Uterus (tissue), 4 donors: Measurements from ENCODE around the gene GRIN2C. TPM values are rescaled to one million over a fixed set of nuclear protein-coding genes. Genes with fewer than 3 reads are reported as not detected.

Experiments
- DNase-seq, 2 donors: peaks; one replicate each; pipeline ENCODE4 v3.0.0-alpha.2; 2019 to 2020
- H3K27ac ChIP-seq, 2 donors: fragments of 200-600 bp; sonication (generic); 1 replicate in 1 of 2; 2 replicates in 1 of 2; pipeline ENCODE4 v1.5.1; 2016 to 2018
- H3K27me3 ChIP-seq, 2 donors: fragments of 200-600 bp; sonication (generic); one replicate each; pipeline ENCODE4 v1.5.1; 2018 to 2019; ENCODE audit warnings: control low read depth in 1 of 2
- H3K36me3 ChIP-seq, 2 donors: fragments of 200-600 bp; sonication (generic); one replicate each; pipeline ENCODE4 v1.5.1; 2019; ENCODE audit warnings: control low read depth in 1 of 2
- H3K4me1 ChIP-seq, 2 donors: fragments of 200-600 bp; sonication (generic); one replicate each; pipeline ENCODE4 v1.5.1; 2018 to 2019; ENCODE audit warnings: control low read depth in 1 of 2
- H3K4me3 ChIP-seq, 2 donors: fragments of 200-600 bp; sonication (generic); 1 replicate in 1 of 2; 2 replicates in 1 of 2; pipeline ENCODE4 v1.5.1; 2018 to 2019; ENCODE audit warnings: mild to moderate bottlenecking in 1 of 2
- H3K9me3 ChIP-seq, 2 donors: fragments of 200-600 bp; sonication (generic); one replicate each; pipeline ENCODE4 v1.5.1; 2019; ENCODE audit warnings: control low read depth in 1 of 2
- POLR2A ChIP-seq, 2 donors: fragments of 450-650 bp; IDR thresholded peaks; one replicate each; pipeline ENCODE4 v1.6.1; 2016; ENCODE audit warnings: antibody characterized with exemption in 2 of 2, mild to moderate bottlenecking in 1 of 2, moderate library complexity in 1 of 2
- intact Hi-C: fragments of 100-400 bp; cut with DNase I; formaldehyde crosslinking; loops from one replicate; pipeline ENCODE4 v1.15.1; 2023; ENCODE audit warnings: low total_unique reads
- total RNA-seq, 4 donors: library from RNA; depleted of rRNA in 3 of 4; stranded (reverse); fragments of >200 nt in 3 of 4; gene quantifications; one replicate each; pipeline versions ENCODE4 v1.1.0 to v1.2.4, GENCODE V29; 2014 to 2023
- TF ChIP-seq, protein P1 (sequence below), 4 experiments: fragments of 200-600 bp in 2 of 4; fragments of 450-650 bp in 2 of 4; sonication (generic) in 2 of 4; IDR thresholded peaks; one replicate each; pipeline ENCODE4 v1.5.1; 2016 to 2019; ENCODE audit warnings: antibody characterized with exemption in 4 of 4, mild to moderate bottlenecking in 2 of 4, moderate library complexity in 1 of 4
- donor health status: DM: yes; HTN: yes; CAD: no.

Gene GRIN2C
- total RNA-seq, 4 donors from 2014 or later: 0.55 to 0.90 TPM; not detected in 2

DNA sequence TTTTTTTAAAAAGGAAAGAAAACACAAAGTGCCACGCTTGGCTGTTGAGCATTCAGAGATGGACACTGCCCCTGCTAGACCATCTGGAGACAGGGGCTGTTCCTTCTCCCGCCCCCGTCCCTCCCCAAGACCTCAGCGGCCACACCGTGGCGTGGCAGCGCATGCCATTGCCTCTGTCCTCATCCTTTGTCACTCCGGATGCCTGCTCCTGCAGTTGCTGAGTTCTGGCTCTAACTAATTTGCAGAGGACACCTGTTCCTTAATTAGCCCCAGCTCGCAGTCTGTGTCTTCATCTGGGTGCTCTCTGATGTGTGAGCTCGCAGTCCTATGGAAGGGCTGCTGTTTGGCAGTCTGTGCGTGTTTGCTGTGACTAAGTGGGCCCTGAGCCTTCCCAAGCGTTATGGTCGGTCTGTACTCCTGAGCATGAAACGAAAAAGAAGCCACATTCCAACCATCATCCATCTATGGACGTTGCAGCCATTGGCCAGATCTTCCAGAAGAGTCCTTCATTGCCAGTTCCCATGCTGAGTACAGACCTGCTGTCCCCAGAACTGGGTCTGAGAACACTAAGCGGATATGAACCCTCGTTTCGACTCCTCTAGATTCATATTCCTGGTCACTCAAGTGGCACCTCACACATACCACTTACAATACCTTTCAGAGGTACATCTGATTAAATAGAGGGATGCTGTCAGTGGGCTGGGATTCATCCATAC lies 42.6 kb downstream of the GRIN2C start:
- no peaks in the 10 kb centered on the region for H3K9me3 ChIP-seq
- DNase-seq: no peak
- intact Hi-C loops: no loop called here
- H3K4me1 ChIP-seq: no peaks in the 10 kb centered on the region
- H3K36me3 ChIP-seq: no peaks in the 10 kb centered on the region
- no peaks in the 10 kb centered on the region for H3K27me3 ChIP-seq
- no peak overlapping the region for H3K27ac ChIP-seq
- TF ChIP-seq POLR2A (IDR thresholded peaks at IDR 0.05): no peak
- TF ChIP-seq, protein P1, sequence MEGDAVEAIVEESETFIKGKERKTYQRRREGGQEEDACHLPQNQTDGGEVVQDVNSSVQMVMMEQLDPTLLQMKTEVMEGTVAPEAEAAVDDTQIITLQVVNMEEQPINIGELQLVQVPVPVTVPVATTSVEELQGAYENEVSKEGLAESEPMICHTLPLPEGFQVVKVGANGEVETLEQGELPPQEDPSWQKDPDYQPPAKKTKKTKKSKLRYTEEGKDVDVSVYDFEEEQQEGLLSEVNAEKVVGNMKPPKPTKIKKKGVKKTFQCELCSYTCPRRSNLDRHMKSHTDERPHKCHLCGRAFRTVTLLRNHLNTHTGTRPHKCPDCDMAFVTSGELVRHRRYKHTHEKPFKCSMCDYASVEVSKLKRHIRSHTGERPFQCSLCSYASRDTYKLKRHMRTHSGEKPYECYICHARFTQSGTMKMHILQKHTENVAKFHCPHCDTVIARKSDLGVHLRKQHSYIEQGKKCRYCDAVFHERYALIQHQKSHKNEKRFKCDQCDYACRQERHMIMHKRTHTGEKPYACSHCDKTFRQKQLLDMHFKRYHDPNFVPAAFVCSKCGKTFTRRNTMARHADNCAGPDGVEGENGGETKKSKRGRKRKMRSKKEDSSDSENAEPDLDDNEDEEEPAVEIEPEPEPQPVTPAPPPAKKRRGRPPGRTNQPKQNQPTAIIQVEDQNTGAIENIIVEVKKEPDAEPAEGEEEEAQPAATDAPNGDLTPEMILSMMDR (IDR thresholded peaks at IDR 0.05): no peak
- no peak overlapping the region for H3K4me3 ChIP-seq

GRCh38 chr17:74815550-74816370 lies 43.9 kb downstream of the GRIN2C start:
- Histone ChIP-seq H3K36me3 (no peaks in the 10 kb centered on the region), H3K27me3 (no peaks in the 10 kb centered on the region), H3K9me3 (no peaks in the 10 kb centered on the region), H3K4me3 (no peak overlapping the region), H3K27ac (no peak overlapping the region), H3K4me1 (no peaks in the 10 kb centered on the region)
- DNase-seq: no peak
- intact Hi-C loops: no loop called here
- TF ChIP-seq, protein P1 (IDR thresholded peaks at IDR 0.05): no peak
- TF ChIP-seq POLR2A (IDR thresholded peaks at IDR 0.05): no peak

- no peaks in the 10 kb centered on the region for H3K9me3 ChIP-seq
- H3K27me3 ChIP-seq: no peaks in the 10 kb centered on the region
- H3K27ac ChIP-seq: no peak overlapping the region
- no peak overlapping the region for H3K4me3 ChIP-seq
- intact Hi-C loops: no loop called here
- no peak for TF ChIP-seq POLR2A (IDR thresholded peaks at IDR 0.05)
- no peaks in the 10 kb centered on the region for H3K36me3 ChIP-seq
- DNase-seq: no peak
- no peaks in the 10 kb centered on the region for H3K4me1 ChIP-seq
Observed at GRCh38 chr17:74815067-74815466, 44.6 kb downstream of the GRIN2C start.

- no peak overlapping the region for H3K4me3 ChIP-seq
Observed at GRCh38 chr17:74814453-74814852, 45.2 kb downstream of the GRIN2C start.

DNA sequence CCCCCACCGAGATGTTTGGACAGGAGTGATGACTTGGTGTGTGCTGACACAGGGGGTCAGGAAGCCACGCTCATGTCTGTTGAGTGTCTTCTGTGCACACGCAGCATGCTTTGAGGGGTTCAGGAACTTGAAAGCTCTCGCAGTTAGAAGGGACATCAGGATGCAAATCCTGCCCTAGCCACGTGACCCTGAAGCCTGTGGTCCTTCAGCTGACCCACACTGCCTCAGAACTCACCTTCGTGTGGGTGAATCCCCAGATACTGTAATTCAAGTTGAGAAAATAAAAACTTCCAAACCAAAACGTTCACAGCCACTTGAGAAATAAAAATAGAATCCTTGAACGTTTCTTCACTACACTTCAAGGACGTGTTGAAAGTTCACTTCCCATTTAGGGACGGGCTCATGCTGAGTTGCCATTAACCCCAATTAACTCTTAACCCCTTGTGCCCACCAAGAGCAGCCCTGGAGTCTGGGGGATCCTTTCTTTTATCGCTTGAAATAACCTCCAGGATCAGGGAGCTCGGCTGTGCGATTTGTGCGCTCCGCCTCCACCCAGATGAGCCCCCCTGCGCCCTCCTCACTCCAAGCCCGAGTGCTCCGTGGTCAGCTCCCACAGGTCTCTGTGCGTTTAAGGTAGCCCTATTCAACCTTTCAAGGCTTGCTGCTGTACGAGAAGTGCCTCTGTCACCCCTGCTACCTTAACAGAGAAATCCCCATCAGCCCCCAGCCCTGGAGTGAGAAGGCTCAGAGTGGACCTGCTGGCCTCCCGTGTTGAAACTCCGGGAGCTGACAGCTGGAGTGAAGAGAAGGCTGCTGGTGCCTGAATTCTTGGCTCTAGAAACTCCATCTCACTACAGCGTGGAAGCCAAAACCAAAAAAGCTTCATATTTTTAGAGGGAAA lies 47.3 kb downstream of the GRIN2C start:
- intact Hi-C loops: no loop called here

More at GRCh38 chr17:74814453-74814852, 45.2 kb downstream of the GRIN2C start:
- H3K27ac ChIP-seq: no peak overlapping the region
- no peak for DNase-seq
- no peaks in the 10 kb centered on the region for H3K36me3 ChIP-seq
- TF ChIP-seq, protein P1 (IDR thresholded peaks at IDR 0.05): no peak
- no peak for TF ChIP-seq POLR2A (IDR thresholded peaks at IDR 0.05)
- no peaks in the 10 kb centered on the region for H3K9me3 ChIP-seq
- no peaks in the 10 kb centered on the region for H3K27me3 ChIP-seq
- intact Hi-C loops: no loop called here
- H3K4me1 ChIP-seq: no peaks in the 10 kb centered on the region

More for the DNA sequence above, 47.3 kb downstream of the GRIN2C start:
- Histone ChIP-seq H3K36me3 (no peaks in the 10 kb centered on the region), H3K4me1 (no peaks in the 10 kb centered on the region), H3K27me3 (no peaks in the 10 kb centered on the region), H3K4me3 (no peak overlapping the region), H3K9me3 (no peaks in the 10 kb centered on the region), H3K27ac (no peak overlapping the region)
- TF ChIP-seq POLR2A (IDR thresholded peaks at IDR 0.05): no peak
- TF ChIP-seq, protein P1 (IDR thresholded peaks at IDR 0.05): no peak
- no peak for DNase-seq
